Measurements from ENCODE around the gene CPVL.

Gene CPVL

DNA sequence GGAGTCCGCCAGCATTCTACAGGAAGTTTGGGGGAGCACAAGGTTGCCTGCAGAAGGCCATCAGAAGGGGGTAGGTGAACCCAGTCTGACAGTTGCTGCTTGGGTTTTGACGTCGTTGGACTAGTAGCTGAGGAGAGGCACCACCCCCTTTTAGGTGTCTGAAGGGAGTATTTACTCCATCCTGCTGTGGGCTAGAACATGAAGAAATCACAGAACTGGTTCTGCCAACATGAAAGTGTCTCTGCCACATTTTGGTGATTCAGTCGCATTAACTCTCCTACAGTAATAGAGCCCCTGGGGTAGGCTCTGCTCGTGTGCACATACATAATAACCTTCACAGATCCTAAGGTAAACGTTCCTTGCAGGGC lies 187.4 kb downstream of the CPVL start:
- DNase-seq = no peak

DNA sequence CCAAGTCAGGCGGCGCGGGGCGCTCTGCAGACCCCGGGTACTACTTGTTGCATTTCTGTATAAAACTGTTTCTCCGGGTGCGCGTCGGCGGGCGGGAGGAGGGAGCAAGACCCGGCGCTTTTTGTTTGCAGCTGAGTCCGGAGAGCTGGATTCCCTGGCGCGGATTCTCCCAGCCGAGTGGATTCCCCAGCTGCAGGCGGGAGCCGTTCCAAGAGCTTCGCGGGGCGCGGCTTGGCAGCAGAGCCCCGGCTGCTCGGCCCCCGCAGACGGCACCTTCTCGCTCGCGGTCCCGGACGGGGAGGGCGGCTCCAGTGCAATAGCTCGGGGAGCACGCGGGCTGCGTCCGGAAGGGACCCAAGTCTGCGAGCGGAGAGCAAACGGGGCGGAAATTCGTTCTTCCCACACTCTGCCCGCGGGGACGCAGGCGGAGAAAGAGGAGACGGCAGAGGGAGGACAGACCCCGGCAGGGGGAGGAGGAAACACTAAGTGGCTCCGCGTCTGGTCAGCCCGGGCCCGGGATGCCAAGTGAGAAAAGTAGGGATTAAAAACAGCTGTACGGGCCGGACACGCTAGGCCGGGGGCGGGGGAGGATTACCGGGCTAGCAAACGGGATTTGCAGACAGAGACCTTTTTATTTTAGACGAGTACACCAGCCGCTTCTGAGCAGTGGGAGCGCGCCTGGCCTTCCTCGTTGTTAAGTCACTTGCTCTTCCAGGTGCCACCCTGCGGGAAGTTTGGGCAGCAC lies 187.9 kb downstream of the CPVL start, which contains the start of gene TRIL:
TSS of gene TRIL (minus strand) at position 96 of the 745 bp plus-strand sequence. CDS start 284 bp downstream, outside the sequence.
- no peak for DNase-seq

DNA sequence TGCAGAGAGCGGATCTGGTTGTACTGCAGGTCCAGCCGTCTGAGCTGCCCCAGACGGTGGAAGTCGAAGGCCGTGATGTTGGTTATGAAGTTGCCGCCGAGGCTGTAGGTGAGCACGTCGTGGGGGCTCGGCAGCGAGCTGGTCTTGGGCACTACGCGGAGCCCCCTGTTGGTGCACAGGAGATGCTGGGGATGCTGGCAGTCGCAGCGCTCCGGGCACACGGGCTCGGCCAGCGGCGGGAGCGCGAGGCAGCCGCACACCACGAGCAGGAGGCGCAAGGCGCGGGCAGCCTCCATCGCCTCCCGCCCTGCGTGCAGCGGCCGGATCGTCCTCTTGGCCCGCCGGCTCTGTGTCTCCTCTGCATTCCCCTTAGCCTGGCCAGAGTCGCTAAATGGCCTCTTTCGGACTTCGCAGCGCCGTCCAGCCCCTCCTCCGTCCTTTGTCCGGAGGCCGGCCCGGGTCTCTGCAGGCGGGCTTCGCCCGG lies 188.5 kb downstream of the CPVL start:
- no peak for DNase-seq

DNA sequence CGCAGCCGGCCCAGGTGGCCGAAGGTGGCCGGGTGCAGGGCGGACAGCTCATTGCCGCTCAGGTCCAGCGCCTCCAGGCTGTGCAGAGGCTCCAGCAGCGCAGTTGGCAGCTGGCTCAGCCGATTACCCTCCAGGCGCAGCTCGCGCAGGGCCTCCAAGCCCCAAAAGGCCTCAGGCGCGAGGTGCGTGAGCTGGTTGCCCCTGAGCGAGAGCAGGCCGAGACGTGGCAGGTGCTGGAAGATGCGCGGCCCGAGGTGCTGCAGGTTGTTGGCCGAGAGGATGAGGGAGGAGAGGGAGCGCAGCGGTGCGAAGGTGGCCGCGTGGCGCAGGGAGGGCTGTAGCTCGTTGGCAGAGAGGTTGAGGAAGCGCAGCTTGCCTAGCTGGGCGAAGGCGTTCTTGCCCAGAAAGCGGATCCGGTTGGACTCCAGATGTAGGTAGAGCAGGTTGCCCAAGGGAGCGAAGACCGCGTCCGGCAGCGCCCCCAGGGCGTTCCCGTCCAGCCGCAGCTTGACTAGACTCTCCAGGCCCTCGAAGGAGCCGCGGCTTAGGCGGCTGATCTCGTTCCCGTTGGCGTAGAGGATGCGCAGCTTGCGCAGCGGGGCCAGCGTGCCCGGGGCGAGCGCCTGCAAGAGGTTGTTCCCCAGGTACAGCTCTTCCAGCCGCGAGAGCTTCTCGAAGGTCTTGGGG lies 189.1 kb downstream of the CPVL start:
- no peak for DNase-seq

DNA sequence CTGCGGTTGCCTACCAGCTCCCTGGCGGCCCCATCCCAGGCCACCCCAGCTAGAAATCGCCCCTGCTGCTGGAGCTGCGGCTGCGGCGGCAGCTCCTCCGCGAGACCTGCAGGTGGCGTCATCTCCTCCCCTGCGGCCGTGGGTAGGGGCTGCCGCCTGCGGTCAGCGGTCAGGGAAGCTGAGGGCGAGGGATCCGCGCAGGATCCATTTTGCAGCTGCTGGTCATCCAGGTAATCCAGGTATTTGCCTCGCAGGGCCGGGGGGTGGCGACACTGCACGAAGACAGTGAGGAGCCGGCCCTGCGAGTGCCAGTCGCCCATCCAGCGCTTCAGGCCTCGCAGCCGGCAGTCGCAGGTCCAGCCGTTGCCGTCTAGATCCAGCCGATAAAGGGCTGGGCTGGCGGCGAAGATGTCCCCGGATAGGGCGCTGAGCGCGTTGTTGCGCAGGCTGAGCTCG lies 189.7 kb downstream of the CPVL start:
- no peak for DNase-seq

DNA sequence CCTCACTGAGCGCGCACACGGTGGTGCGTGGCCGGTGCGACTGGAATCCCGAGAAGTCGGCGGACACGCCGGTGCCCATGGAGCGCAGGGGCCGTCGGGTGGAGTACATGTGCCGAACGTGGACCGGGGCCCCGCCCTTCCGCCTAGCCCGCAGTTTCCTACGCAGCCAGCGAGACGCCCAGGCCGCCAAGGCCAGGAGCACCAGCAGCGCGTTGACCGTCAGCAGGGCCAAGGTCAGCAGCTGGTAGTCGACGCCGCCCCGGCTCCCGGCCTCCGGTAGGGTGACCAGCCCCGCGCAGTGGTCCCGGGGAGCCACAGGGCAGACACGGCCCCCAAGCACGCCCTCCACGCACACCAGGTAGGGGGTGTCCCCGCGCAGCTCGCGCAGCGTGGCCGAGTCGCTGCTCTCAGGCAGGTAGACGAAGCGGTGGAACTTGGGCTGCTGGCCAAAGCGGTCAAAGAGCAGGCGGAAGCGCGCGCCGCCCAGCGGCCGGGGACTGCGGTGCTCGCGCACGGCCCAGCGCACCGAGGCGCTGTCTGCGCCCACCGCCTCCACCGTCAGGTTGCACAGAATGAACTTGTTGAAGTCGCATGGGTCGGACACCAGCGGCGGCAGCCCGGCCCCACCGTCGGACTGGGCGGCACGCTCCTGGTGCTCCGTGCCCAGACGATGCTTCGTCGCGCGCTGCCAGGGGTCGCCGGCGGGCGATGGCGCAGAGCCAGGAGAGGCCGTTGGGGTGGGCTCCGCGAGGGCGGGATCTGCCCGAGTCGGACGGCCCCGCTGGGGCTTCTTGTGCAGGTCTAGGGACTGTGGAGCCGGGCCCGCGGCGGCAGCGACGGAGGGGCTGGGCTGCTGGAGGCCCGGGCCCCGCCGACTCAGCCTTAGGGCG lies 190.4 kb downstream of the CPVL start:
- no peak for DNase-seq

DNA sequence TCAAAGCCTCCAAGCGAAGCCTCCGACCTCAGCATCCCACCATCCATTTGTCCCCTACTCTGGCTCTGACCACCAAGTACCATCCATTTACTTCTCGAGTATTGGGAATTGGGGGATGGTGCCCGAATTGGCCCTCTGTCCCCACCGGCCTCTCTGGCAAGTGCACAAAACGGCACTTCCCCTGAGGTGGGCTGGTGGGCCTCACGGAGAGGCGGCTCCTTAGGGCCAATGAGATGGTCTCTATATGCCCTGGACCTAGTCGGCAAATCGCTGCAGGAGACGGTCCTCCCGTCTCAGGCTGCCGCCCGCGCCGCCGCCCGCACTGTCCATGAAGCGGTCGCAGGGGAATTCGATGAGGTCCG lies 191.0 kb downstream of the CPVL start:
- no peak for DNase-seq

DNA sequence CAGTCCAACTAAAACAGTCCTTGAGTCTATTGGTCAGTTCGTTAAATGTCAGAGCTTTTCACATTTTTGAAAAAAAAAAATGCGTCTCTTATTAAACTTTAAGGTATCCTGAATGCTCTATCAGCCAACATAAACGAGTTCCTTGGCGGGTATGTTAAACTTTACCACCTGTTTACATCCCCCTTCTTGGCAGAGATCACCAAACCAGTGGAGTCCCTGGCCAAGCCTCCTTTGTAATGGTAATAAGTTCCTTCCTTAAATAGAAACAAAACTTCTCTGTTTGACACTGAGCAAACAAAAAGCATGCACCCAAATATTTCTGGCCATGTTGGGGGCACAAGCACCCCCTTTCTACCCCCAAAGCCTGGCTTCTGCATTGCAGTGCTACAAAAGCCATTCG lies 191.4 kb downstream of the CPVL start:
- DNase-seq = no peak

DNA sequence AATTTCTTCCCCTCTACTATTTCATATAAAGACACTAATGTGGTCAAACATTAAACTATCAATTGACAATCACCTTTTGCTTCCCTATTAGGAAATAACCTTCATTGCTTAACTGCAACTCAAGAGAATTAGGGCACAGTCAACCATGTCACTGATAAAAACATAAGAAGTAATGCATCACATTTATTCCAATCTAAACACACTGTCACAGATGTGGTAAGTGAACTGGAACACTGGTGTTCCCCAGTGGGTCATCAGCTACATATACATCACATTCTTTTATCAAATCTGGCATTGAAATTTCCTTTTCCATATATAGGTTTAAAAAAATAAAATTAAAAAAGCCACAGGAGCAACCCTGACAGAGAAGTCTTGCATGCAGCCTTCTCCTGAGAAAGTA lies 191.9 kb downstream of the CPVL start:
- DNase-seq = no peak

DNA sequence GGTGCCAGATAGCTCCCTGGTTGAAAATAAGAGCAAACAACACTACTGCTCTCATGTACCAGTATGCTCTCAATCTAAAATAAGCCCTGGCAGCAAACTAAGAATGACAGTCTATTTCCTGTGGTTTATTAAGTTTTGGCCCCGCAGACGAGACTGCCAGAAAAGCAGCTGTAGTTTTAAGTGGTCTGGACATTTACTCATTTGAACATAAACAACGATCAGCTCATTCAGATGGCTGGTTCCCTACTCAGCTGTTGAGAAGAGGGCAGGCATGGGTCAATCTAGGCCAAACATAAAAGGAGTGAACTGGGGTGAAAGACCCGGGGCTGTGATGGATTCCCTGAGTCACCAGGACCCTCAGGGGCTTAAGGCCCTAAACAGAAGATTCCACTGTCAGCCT lies 192.7 kb downstream of the CPVL start:
- no peak for DNase-seq
